ENCODE measurements around the gene PDIA6. TPM values are rescaled to one million over a fixed set of nuclear protein-coding genes. Genes with fewer than 3 reads are reported as not detected.

Gene PDIA6
- total and polyA plus RNA-seq, 2 donors (not counting 3 experiments of a cell fraction or from before 2014, with no cell fraction given), result 335 to 424 TPM

Small RNA genes lying within 50 kb of the gene (small RNA-seq; reads per million reads assigned to genes)
- gene RNU7-138P (ENCODE audit: insufficient read depth, insufficient read length, low read depth, low replicate concordance) (not detected), gene RNU7-176P (ENCODE audit: insufficient read depth, insufficient read length, low read depth, low replicate concordance) (not detected)

Other genes with a start within 250 kb of the PDIA6 start
- gene NOL10, start 122.8 kb downstream of the PDIA6 start, total RNA-seq, result 25.7 and 28.1 TPM in 2 replicates
- gene NOL10, start 122.8 kb downstream of the PDIA6 start, polyA plus RNA-seq, result 8.3 and 12.6 TPM in 2 replicates
- 0.13 TPM in 1 of 2 replicates, not detected in the other for gene ATP6V1C2, start 91.2 kb downstream of the PDIA6 start, total RNA-seq
- 0.03 and 0.05 TPM in 2 replicates for gene ATP6V1C2, start 91.2 kb downstream of the PDIA6 start, polyA plus RNA-seq
- 0.28 and 0.42 TPM in 2 replicates for gene KCNF1, start 99.1 kb upstream of the PDIA6 start, total RNA-seq
- 0.23 and 0.27 TPM in 2 replicates for gene KCNF1, start 99.1 kb upstream of the PDIA6 start, polyA plus RNA-seq

Data from endothelial cell of umbilical vein (primary cell).